ENCODE data around the gene EXOC1. TPM values are rescaled to one million over a fixed set of nuclear protein-coding genes. Genes with fewer than 3 reads are reported as not detected.

The EXOC1 gene
- total and polyA plus RNA-seq, 4 donors, result 4.2 to 18.0 (median 8.5) TPM

DNA sequence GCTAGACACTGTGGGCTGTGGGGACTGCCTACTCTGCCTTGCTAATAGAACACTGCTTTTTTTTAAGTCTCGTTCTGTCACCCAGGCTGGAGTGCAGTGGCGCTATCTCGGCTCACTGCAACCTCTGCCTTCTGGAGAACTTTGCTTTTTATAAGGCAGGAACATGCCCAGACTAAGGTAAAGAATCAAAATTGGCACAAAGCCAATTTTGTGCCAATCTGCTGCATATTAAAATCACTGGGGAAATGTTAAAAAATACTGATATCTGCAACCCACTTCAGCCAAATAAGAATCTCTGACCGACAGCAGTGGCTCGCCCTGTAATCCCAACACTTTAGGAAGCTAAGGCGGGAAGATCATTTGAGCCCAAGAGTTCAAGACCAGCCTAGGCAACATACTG lies 58.8 kb downstream of the EXOC1 start (continued):
- TF ChIP-seq TAF1 (conservative IDR thresholded peaks at IDR 0.05), result no peak

DNA sequence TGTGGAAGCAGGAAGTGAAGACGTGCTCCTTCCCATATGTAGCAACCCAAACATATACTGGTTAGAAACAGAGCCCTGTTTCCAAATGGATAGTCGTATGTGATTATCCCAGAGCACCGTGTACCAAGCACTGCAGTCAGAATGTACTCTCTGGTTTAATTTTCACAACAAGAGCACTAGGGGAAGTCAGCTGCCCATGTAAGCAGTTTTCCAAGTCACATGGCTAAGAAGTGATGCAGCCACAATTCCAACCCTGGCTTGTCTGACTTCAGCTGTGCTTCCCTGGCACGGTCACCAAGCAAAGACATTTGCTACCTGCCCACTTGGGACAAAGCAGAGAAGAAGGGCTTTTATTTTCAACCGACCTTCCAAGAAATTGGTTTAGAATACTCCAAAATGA lies 67.1 kb downstream of the EXOC1 start:
- H3K4me3 ChIP-seq (ENCODE audit: low read depth in 1 of 3, low read length in 3 of 3), result no peak overlapping the region
- no peaks in the 10 kb centered on the region for H3K4me1 ChIP-seq (ENCODE audit: control insufficient read depth in 4 of 4, insufficient read depth in 4 of 4, low read length in 3 of 4)
- H3K27ac ChIP-seq (ENCODE audit: low read depth in 1 of 2, low read length in 2 of 2), result no peak overlapping the region
- no peaks in the 10 kb centered on the region for H3K36me3 ChIP-seq (ENCODE audit: control insufficient read depth in 4 of 4, insufficient read depth in 3 of 4, low read depth in 1 of 4, low read length in 3 of 4)
- no peaks in the 10 kb centered on the region for H3K27me3 ChIP-seq (ENCODE audit: control insufficient read depth in 4 of 4, insufficient read depth in 4 of 4, low read length in 3 of 4)
- no peak overlapping the region for H3K9ac ChIP-seq (ENCODE audit: low read depth in 1 of 2, low read length in 2 of 2)
- WGBS, result 63% methylated on average over 5 of the region's 5 CpGs
- no peak for DNase-seq (ENCODE audit: low spot score)
- no peaks in the 10 kb centered on the region for H3K9me3 ChIP-seq (ENCODE audit: control insufficient read depth in 4 of 4, low read length in 3 of 4)
- TF ChIP-seq FOXA2 (IDR thresholded peaks at IDR 0.05), result no peak
- no peak for TF ChIP-seq NR2F2 (IDR thresholded peaks at IDR 0.05)
- no peak for TF ChIP-seq RXRA (IDR thresholded peaks at IDR 0.05)
- TF ChIP-seq FOXA1 (IDR thresholded peaks at IDR 0.05), result no peak
- TF ChIP-seq, protein P1, sequence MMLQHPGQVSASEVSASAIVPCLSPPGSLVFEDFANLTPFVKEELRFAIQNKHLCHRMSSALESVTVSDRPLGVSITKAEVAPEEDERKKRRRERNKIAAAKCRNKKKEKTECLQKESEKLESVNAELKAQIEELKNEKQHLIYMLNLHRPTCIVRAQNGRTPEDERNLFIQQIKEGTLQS (IDR thresholded peaks at IDR 0.05), result no peak
- TF ChIP-seq, protein P2, sequence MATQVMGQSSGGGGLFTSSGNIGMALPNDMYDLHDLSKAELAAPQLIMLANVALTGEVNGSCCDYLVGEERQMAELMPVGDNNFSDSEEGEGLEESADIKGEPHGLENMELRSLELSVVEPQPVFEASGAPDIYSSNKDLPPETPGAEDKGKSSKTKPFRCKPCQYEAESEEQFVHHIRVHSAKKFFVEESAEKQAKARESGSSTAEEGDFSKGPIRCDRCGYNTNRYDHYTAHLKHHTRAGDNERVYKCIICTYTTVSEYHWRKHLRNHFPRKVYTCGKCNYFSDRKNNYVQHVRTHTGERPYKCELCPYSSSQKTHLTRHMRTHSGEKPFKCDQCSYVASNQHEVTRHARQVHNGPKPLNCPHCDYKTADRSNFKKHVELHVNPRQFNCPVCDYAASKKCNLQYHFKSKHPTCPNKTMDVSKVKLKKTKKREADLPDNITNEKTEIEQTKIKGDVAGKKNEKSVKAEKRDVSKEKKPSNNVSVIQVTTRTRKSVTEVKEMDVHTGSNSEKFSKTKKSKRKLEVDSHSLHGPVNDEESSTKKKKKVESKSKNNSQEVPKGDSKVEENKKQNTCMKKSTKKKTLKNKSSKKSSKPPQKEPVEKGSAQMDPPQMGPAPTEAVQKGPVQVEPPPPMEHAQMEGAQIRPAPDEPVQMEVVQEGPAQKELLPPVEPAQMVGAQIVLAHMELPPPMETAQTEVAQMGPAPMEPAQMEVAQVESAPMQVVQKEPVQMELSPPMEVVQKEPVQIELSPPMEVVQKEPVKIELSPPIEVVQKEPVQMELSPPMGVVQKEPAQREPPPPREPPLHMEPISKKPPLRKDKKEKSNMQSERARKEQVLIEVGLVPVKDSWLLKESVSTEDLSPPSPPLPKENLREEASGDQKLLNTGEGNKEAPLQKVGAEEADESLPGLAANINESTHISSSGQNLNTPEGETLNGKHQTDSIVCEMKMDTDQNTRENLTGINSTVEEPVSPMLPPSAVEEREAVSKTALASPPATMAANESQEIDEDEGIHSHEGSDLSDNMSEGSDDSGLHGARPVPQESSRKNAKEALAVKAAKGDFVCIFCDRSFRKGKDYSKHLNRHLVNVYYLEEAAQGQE (IDR thresholded peaks at IDR 0.05), result no peak
- TF ChIP-seq SP1 (IDR thresholded peaks at IDR 0.05), result no peak
- no peak for TF ChIP-seq YY1 (IDR thresholded peaks at IDR 0.05)
- no peak for TF ChIP-seq GABPA (IDR thresholded peaks at IDR 0.05 in 1 of 2, conservative IDR thresholded peaks at IDR 0.05 in 1 of 2)
- TF ChIP-seq TAF1 (conservative IDR thresholded peaks at IDR 0.05), result no peak
- TF ChIP-seq EGR1 (IDR thresholded peaks at IDR 0.05; ENCODE audit: low read depth in 2 of 2), result no peak
- TF ChIP-seq RAD21 (IDR thresholded peaks at IDR 0.05), result no peak
- TF ChIP-seq HNF4G (IDR thresholded peaks at IDR 0.05), result no peak
- TF ChIP-seq, protein P3, sequence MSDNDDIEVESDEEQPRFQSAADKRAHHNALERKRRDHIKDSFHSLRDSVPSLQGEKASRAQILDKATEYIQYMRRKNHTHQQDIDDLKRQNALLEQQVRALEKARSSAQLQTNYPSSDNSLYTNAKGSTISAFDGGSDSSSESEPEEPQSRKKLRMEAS (IDR thresholded peaks at IDR 0.05), result no peak
- TF ChIP-seq, protein P4, sequence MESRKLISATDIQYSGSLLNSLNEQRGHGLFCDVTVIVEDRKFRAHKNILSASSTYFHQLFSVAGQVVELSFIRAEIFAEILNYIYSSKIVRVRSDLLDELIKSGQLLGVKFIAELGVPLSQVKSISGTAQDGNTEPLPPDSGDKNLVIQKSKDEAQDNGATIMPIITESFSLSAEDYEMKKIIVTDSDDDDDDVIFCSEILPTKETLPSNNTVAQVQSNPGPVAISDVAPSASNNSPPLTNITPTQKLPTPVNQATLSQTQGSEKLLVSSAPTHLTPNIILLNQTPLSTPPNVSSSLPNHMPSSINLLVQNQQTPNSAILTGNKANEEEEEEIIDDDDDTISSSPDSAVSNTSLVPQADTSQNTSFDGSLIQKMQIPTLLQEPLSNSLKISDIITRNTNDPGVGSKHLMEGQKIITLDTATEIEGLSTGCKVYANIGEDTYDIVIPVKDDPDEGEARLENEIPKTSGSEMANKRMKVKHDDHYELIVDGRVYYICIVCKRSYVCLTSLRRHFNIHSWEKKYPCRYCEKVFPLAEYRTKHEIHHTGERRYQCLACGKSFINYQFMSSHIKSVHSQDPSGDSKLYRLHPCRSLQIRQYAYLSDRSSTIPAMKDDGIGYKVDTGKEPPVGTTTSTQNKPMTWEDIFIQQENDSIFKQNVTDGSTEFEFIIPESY (IDR thresholded peaks at IDR 0.05), result no peak
- no peak for TF ChIP-seq HNF4A (conservative IDR thresholded peaks at IDR 0.05)

DNA sequence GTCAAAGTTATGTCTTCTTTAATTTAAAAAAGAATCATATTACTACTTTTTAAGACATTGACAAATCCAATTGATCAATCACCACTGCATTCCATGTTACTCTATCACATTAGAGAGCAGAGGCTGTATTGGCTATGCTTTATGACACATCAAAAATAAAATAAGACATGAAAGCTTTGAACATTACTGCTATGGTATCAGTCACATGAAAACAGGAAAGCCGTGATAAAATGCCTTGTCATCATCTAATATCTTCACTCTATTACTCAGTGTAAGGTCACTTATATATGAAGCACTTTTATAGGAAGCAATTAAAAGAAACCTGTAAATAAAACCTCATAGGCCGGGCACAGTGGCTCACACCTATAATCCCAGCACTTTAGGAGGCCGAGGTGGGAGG lies 67.6 kb downstream of the EXOC1 start:
- no peak for TF ChIP-seq EGR1 (IDR thresholded peaks at IDR 0.05; ENCODE audit: low read depth in 2 of 2)
- TF ChIP-seq RAD21 (IDR thresholded peaks at IDR 0.05), result no peak
- TF ChIP-seq YY1 (IDR thresholded peaks at IDR 0.05), result no peak
- TF ChIP-seq, protein P3 (IDR thresholded peaks at IDR 0.05), result no peak
- TF ChIP-seq, protein P4 (IDR thresholded peaks at IDR 0.05), result no peak
- TF ChIP-seq SP1 (IDR thresholded peaks at IDR 0.05), result no peak
- no peak for TF ChIP-seq FOXA1 (IDR thresholded peaks at IDR 0.05)
- TF ChIP-seq, protein P5, sequence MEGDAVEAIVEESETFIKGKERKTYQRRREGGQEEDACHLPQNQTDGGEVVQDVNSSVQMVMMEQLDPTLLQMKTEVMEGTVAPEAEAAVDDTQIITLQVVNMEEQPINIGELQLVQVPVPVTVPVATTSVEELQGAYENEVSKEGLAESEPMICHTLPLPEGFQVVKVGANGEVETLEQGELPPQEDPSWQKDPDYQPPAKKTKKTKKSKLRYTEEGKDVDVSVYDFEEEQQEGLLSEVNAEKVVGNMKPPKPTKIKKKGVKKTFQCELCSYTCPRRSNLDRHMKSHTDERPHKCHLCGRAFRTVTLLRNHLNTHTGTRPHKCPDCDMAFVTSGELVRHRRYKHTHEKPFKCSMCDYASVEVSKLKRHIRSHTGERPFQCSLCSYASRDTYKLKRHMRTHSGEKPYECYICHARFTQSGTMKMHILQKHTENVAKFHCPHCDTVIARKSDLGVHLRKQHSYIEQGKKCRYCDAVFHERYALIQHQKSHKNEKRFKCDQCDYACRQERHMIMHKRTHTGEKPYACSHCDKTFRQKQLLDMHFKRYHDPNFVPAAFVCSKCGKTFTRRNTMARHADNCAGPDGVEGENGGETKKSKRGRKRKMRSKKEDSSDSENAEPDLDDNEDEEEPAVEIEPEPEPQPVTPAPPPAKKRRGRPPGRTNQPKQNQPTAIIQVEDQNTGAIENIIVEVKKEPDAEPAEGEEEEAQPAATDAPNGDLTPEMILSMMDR (IDR thresholded peaks at IDR 0.05; ENCODE audit: low read depth, low read length, missing input control), result no peak
- TF ChIP-seq, protein P1 (IDR thresholded peaks at IDR 0.05), result no peak
- no peak for DNase-seq (ENCODE audit: low spot score)
- 76% methylated on average over 3 of the region's 3 CpGs for WGBS

More for the DNA sequence above, 67.6 kb downstream of the EXOC1 start:
- no peak overlapping the region for H3K9ac ChIP-seq (ENCODE audit: low read depth in 1 of 2, low read length in 2 of 2)
- no peak overlapping the region for H3K27ac ChIP-seq (ENCODE audit: low read depth in 1 of 2, low read length in 2 of 2)
- H3K9me3 ChIP-seq (ENCODE audit: control insufficient read depth in 4 of 4, low read length in 3 of 4), result no peaks in the 10 kb centered on the region
- no peaks in the 10 kb centered on the region for H3K36me3 ChIP-seq (ENCODE audit: control insufficient read depth in 4 of 4, insufficient read depth in 3 of 4, low read depth in 1 of 4, low read length in 3 of 4)
- no peaks in the 10 kb centered on the region for H3K4me1 ChIP-seq (ENCODE audit: control insufficient read depth in 4 of 4, insufficient read depth in 4 of 4, low read length in 3 of 4)
- H3K27me3 ChIP-seq (ENCODE audit: control insufficient read depth in 4 of 4, insufficient read depth in 4 of 4, low read length in 3 of 4), result no peaks in the 10 kb centered on the region
- no peak overlapping the region for H3K4me3 ChIP-seq (ENCODE audit: low read depth in 1 of 3, low read length in 3 of 3)

Measured in liver (tissue), 9 donors.